ENCODE data around the gene FAM219B. TPM values are rescaled to one million over a fixed set of nuclear protein-coding genes. Genes with fewer than 3 reads are reported as not detected.
"Not testable (repeated sequence)": the region's sequence is repeated elsewhere in the genome, so short reads cannot be mapped to it uniquely, and the experiment has no call there.

The FAM219B gene, protein sequence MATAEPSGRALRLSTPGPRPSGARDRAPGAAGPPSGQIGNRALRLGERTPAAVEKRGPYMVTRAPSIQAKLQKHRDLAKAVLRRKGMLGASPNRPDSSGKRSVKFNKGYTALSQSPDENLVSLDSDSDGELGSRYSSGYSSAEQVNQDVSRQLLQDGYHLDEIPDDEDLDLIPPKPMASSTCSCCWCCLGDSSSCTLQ
- total RNA-seq (2014; rRNA removed) = 45.0 and 51.8 TPM in 2 replicates
- 22.8 TPM for polyA plus RNA-seq (2012)

DNA sequence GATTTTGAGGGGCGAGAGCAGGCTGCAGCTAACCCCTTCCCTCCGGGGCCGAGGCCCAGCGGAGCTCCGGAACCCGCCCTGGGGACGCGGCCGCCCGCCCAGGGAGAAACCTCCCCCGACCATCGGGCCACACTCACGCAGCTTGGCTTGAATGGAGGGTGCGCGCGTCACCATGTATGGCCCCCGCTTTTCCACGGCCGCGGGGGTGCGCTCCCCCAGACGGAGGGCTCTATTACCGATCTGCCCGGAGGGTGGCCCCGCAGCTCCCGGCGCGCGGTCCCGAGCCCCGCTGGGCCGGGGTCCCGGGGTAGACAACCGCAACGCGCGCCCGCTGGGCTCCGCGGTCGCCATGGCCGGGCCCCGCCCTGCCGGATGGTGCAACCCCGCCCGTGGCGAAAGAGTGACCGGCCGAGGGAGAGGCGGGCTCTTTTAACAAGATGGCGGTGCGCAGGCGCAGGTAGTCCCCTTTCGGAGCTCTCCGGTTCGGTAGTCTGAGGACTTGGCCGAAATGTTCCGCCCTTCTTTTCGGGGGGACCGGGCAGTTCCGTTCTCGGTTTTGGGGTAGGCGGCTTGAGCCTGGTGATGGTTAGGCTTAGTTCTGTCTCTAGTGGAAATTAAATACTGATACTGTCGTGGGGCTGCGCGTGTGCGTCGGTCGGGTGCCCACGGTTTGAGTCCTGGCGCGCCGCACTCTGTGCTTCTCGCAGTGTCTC is at the start of gene FAM219B:
Gene FAM219B (minus strand): TSS at position 402 of the 713 bp plus-strand sequence. CDS start 51 bp downstream, at position 351.
- DNase-seq (ENCODE audit: low read depth) = peak; percentile 76

DNA sequence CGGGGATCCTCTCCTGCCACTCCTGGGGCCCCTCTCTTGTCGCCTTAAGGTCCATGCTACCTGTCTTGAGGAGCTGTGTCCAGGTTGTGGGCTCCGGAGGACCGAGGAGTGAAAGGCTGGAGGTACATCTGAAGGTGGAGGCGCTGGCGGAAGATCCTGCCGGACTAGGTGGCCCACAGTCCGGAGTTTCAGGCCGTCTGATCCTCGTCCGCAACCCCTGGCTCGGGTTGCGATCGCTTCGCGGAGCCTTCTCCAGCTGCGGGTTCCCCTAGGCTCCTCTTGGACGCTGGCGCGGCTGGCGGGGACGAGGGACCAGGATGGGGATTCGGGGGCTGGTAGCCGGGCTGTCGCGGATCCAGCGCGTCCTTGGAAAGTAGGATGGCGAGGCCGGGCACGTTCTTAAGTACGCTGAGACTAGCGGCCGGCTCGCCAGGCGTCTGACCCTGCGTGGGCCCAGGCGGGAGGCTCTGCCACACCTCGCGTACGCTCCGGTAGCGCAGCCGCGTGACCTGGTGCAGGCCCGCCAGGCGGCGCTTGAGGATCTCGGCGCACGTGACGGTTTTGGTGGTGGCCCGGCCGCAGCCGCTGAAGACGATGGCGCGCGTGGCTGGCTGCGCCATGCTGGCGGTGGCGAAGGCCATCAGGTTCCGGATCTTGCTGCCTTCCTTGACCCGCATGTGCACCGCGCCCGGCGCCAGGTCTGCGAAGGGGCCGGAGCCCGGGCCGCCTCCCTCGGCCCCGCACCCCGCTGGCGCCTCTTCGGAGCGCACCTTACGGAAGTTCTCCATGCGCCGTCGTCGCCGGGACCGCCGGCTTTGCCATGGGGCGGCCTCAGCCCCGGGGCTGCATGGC is 49.4 kb upstream of the FAM219B start:
- DNase-seq (ENCODE audit: low read depth) = peak; percentile 27

DNA sequence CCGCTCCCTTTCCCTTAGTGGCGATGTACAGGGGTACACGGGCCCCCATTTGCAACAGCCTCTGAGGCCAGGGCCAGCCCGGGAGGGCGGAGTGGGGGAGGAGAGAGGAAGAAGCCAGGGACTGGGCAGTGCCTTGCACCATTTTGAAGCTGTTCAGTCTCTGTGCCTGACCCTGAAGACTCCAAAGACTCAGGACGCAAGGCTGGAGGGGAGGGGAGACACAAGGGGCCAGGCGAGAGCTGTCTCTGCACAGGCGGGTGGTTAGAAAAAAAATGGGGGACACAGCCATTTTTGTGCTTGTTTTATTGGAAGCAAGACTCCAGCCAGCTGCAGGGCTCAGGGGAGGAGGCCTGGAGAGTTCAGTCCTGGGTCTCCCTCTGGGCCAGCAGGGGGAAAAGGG is 48.4 kb upstream of the FAM219B start:
- no peak for DNase-seq (ENCODE audit: low read depth)

DNA sequence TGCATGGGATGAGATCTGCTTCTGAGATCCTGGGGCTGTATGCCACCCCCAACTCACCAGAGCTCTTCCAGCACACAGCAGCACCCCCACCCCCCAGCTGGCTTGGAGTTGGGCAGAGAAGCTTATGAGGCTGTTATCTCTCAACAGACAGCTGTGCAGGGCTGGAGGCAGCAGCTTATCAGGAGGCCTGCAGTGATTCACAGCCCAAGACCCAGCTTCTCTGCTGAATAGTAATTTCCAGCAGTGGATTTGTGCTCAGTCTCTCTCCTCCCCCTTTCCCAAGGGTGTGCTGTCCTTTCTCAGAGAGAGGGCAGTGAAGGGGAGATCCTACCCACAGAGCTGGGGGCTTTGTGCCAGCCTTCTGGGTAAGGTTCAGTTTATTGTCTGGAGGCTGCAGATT is 47.9 kb upstream of the FAM219B start:
- peak; percentile 37 for DNase-seq (ENCODE audit: low read depth)

DNA sequence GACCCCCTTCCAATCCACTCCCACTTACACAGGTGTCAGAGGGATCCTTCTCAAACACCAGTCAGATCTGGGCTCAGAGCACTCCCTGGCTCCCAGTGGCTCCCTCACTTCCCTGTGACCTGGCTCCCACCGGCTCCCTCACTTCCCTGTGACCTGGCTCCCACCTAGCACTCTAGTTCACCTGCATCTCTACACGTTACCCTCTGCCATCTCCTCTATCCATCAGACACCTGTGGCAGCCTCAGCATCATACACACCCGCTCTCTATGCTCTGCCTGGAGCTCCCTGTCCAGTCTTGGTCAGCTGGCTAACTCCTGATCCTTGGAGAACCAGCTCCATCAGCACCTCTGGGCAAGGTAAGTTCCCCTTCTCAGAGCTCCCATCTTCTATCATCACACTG is 44.4 kb upstream of the FAM219B start:
- DNase-seq (ENCODE audit: low read depth) = no peak

DNA sequence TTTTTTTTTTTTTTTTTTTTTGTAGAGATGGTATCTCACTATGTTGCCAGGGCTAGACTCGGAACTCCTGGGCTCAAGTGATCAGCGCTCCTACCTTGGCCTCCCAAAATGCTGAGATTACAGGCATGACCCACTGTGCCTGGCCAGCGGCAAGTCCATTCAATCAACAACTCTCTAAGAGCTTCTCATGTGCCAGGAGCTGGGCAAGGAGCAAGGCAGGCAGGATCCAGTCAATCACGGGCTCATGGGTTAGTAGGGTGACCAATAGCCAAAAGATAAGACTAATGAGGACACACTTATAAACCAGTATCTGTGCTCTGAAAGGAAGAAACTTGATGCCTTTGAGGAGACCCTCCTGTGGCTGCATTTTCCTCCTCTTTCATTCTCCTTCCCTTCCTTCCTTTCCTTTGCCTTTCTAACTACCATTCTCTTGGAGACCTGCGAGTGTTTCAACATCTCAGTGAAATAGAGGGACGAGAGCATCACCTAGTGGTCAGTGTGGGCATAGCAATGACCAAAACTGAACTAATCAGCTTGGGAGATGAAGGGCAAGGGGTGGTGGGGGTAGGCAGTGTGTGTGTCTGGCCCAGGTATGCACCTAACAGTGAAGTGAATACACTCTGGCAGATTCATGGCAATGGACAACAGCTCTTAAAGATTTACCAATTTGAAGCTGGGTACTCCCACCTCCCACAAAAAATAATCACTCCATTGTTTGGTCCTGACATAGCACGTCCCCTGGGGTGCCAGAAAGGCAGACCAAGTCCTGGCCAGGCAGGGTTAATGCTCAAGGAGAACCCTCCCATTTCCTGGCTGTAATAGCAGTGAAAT is 43.6 kb upstream of the FAM219B start:
- peak; percentile 66 for DNase-seq (ENCODE audit: low read depth)

DNA sequence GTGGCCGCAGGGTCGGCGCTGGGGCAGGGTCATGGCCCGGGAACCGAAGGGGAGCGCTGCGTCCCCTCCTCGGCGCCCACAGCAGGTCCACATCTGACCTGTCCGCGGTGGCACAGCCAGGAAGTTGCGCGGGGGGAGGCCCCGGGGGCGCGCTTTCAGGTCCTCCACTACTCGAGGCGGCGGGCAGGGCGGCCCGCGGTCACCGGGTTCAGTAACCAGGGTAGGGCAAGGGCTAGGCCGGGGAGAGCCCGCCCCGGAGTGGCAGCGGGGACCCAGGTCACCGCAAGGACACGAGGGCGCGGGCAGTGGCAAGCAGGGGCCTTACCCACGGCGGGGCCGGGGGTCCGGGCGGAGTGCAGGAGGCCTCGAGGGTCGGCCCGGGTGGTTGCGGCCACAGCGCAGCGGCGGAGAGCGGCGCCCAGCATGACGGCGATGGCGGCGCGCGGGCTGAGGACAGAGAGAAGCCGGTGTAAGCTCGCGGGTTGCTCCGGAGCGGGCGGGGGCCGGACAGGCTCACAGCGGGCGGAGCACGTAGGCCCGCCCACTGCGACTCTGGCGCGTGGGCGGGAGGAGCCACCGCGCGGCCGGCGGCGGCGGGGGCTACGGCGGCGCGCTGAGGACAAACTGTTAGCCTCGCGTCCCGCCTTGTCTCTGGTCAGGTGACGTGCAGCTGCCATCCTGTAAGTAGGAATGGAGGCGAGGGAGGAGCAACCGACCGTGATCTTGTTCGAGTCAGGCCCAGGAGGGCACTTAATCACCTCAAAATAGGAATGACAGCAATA is 31.1 kb upstream of the FAM219B start, which contains the start of gene COX5A:
Gene COX5A (minus strand): TSS at position 484 of the 782 bp plus-strand sequence. CDS start 59 bp downstream, at position 425.
- peak; percentile 96 for DNase-seq (ENCODE audit: low read depth)

DNA sequence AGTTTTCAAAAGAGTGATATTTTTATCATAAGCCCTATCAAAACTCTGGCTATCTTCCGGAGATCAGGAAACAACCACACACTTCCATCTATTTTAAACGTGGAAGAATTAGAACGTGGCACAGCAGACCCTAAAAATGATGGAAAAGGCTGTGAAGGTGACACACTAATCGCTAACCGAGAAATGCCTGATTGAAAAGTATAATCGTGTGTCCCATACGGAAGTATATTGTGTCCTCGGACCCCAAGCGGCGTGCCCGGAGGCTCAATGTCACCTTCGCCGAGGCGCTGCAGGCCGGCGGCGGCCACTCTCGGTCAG is 30.6 kb upstream of the FAM219B start:
- no peak for DNase-seq (ENCODE audit: low read depth)

DNA sequence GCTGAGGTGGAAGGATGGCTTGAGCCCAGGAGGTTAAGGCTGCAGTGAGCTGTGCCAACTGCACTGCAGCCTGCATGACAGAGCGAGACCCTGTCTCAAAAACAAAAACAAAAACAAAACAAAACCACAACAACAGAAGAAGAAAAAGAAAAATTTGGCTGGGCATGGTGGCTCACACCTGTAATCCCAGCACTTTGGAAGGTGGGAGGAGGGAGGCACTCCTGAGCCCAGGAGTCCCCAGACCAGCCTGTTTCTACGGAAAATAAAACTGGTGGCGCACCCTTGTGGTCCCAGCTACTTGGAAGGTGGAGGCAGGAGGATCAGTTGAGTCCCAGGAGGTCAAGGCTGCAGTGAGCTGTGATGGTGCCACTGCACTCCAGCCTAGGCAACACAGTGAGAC is 28.5 kb upstream of the FAM219B start:
- DNase-seq (ENCODE audit: low read depth) = not testable (repeated sequence)

DNA sequence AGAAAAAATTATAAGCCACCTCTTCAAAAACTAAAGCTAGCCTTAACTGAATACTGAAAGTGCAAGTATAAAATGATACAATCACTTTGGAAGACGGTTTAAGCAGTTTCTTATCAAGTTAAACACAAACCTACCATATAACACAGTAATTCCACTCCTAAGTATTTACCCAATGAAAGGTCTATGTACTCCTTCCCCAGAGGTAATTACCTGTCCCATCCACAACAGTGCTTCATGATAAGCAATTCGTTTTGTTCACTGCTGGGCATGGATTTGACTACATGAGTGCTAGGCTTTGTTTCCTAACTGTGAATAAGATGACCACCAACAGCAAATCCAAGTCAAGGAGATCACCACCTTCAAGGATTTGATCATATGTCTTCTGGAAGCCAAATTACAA is 26.9 kb upstream of the FAM219B start:
- no peak for DNase-seq (ENCODE audit: low read depth)

DNA sequence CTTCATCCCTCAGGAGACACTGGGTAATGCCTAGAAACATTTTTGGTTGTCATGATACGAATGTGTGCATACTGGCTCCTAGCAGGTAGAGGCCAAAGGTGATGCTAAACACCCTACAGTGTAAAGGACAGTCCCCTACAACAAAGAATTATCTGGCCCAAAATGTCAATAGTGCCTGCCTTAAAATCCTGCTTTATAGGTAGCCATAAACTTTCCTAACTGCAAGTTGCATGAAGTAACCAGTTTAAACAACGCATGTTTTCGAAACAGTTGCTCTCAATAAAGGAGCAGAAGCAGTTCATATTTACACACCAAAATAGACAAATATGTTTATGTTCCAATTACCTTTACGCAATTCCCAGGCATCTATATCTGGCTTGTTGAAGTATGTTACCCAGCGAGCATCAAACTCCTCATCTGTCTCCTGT is 22.1 kb upstream of the FAM219B start:
- DNase-seq (ENCODE audit: low read depth) = no peak

DNA sequence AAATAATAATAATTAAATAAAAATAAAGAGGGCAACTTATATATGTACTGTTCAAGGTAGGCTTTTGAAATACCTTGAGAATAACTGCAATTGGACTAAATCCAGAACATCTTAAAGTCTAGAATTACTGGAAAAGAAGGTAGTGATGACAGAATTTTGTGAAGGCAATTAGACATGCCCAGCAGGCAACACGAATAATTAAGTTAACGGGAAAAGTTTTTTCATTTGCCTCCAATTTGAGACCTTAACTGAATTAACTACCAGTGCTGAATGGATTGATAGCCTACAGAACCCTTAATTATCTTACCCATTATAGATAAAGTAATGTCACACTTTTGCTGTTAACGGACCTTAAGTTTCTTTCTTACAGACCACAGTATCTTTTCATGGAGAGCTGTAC is 17.9 kb upstream of the FAM219B start:
- DNase-seq (ENCODE audit: low read depth) = no peak

DNA sequence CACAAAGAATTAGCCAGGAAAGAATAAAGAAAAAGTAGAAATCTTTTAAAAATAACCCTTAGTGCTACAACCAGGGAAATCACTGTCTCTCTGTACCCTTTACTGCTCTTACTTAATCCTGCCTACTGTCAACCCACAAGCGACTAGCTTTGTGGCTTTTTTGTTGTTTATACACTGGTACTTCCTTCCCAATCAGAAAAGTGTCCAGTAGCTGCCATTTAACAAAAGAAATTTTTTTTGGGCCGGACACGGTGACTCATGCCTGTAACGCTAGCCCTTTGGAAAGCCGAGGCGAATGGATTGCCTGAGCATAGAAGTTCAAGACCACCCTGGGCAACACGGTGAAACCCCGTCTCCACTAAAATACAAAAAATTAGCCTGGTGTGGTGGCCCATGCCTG is 13.8 kb upstream of the FAM219B start:
- no peak for DNase-seq (ENCODE audit: low read depth)

DNA sequence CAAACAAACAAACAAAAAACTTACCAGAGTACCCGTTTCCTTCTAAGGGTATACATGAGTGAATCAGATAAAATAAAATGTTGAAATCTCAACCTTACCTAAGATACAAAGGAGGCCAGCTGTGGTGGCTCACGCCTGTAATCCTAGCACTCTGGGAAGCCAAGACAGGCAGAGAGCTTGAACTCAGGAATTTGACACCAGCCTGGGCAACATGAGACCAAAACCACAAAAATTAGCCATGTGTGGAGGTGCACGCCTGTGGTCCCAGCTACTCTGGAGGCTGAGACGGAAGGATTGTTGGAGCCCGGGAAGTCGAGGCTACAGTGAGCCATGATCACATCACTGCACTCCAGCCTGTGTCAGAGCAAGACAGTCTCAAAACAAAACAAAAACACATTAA is 11.0 kb upstream of the FAM219B start:
- peak; percentile 64 for DNase-seq (ENCODE audit: low read depth)

DNA sequence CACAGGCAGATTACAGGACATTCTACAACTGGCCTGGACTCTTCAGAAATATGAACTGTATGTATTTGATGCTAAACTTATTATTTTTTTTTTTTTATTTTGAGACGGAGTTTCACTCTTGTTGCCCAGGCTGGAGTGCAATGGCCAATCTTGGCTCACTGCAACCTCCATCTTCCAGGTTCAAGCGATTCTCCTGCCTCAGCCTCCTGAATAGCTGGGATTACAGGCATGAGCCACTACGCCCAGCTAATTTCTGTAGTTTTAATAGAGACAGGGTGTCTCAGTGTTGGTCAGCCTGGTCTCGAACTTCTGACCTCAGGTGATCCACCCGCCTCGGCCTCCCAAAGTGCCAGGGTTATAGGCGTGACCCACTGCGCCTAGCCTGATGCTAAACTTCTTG is 7.1 kb upstream of the FAM219B start:
- DNase-seq (ENCODE audit: low read depth) = not testable (repeated sequence)

DNA sequence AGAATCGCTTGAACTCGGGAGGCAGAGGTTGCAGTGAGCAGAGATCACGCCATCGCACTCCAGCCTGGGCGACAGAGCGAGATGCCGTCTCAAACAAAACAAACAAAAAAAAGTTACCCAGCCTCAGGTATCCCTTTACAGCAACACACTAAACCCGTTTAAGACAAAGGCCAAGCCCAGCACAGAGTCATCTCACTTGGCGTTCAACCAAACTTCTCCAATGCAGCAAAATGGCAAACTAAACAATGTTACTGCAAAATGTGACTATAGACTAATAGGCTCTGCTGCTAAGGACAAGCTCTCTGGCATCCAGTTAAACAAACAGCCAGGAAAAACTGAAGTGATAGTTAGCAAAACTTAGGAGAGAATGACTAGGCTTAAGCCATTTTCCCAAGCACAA is 6.4 kb upstream of the FAM219B start:
- no peak for DNase-seq (ENCODE audit: low read depth)

DNA sequence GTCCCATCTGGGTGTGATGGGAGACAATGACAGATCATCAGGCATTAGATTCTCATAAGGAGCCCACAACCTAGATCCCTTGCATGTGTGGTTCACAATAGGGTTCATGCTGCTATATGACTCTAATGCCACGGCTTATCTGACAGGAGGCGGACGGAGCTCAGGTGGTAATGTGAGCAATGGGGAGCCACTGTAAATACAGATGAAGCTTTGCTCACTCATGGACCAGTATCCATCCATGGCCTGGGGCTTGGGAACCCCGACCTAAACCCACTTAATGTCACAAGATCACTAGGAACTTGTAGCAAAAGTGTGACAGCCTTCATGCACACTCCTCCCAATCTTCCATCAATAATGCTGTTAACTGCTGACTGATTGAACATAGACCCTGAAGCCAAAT is 2.0 kb upstream of the FAM219B start:
- no peak for DNase-seq (ENCODE audit: low read depth)

DNA sequence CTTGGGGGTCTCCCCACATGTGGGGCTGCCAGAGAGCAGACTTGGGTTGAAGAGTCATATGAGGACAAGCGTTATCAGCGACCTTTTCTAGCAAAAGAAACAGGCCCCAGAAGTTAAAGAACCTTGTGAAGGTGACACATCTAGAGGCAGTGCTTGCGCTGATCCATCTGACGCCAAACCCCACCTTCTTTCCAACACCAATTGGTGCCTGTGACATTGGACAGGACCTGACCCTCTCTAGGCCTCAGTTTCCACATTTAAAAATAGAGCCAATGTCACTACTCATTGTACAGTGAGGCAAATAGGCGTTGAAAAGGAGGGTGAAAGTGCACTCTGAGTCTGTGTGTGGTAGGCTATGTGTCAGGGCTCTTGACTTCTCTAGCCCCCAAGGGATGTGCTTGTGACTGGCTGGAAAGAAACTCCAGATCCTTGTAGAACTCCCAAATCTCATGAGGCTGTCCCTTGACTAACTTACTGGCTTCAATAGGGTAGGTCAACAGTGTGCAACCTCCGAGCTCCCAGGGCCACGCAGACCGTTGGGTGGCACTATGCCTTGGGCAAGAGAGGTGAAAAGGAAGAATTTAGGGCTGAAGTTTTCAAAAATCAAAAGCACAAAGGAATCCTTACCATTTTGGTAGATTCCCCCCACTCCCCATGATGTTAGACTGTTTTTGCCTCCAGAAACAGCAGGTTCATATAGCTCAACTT is 666 bp upstream of the FAM219B start:
- DNase-seq (ENCODE audit: low read depth) = no peak

DNA sequence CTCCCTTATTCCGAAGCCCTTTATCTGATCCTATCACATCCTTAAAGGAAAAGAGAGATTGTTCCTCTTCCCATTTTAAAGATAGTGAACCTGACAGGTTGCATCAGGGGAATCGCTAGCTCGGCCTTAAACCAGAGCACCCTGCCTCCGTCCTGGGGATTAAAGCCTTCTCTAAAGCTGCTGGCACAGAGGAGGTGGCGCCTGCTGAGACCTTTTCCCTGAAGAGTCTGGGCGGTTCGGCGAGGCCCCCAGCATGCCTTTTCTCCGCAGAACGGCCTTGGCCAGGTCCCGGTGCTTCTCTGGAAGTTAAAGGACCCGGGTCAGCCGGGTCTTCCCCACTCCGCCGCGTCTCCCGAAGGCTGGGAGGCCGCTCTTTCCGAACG is 593 bp downstream of the FAM219B start:
- DNase-seq (ENCODE audit: low read depth) = no peak

DNA sequence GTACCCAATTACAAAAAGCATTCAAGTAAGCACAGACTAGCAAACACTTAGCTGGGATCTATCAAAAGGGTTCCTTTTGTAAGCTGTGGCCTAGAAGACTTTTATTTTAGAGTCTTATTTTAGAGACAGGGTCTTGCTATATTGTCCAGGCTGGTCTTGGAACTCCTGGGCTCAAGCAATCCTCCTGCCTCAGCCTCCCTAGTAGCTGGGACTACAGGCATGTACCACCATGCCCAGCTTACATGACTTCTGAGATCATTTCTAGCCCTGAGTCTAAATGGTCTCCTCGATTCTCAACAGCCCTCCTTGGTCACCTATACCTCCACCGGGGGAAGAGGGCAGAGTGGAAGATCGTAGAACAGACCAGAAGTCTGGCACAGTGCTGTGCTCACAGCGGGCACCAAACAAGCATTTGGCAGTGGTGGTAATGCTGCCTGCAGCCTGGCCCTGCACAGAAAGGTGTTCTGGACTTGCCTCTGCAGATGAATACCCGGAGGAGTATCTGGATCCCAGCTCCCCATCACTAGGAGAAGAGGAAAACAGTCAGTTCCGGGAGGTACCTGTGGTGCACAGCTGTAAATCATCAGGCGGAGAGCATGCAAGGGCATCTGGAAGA is 2.4 kb downstream of the FAM219B start:
- no peak for DNase-seq (ENCODE audit: low read depth)
